Activated effector memory CD4-positive, alpha-beta T cell treated with anti-CD3 and anti-CD28 coated beads, Interleukin-2, amount 50 U/mL, for 16 hours (primary cell): ENCODE measurements around the gene ZNF12.
"Not testable (repeated sequence)": the region's sequence is repeated elsewhere in the genome, so short reads cannot be mapped to it uniquely, and the experiment has no call there.

Experiments
- DNase-seq: peaks from one replicate; pipeline ENCODE4 v3.0.0-alpha.2; 2020

ZNF12 gene

GRCh38 chr7:6706666-6707407 is at the start of gene ZNF12:
Gene ZNF12, minus strand, starts transcription at chr7:6706947. Its CDS starts 1,774 bp downstream, at chr7:6705173.
- peak; percentile 98 for DNase-seq

- not testable (repeated sequence) for DNase-seq
These were observed 47.2 kb upstream of the ZNF12 start, which contains the start of gene RSPH10B2 for GRCh38 chr7:6753964-6754363. Gene RSPH10B2, plus strand, starts transcription at chr7:6754103. Its CDS starts 3,575 bp downstream, at chr7:6757678.

- not testable (repeated sequence) for DNase-seq
These were observed 43.4 kb upstream of the ZNF12 start for GRCh38 chr7:6750173-6750572.

- not testable (repeated sequence) for DNase-seq
These were observed 42.6 kb upstream of the ZNF12 start for GRCh38 chr7:6749335-6749734.

- DNase-seq: not testable (repeated sequence)
These were observed 37.8 kb upstream of the ZNF12 start for GRCh38 chr7:6744410-6745100.

GRCh38 chr7:6738415-6738814 is 31.7 kb upstream of the ZNF12 start:
- not testable (repeated sequence) for DNase-seq

GRCh38 chr7:6730343-6730633 is 23.5 kb upstream of the ZNF12 start:
- no peak for DNase-seq

GRCh38 chr7:6729492-6730342 is 23.0 kb upstream of the ZNF12 start:
- peak; percentile 94 for DNase-seq

GRCh38 chr7:6728893-6729491 is 22.2 kb upstream of the ZNF12 start:
- not testable (repeated sequence) for DNase-seq

GRCh38 chr7:6727663-6728062 is 20.9 kb upstream of the ZNF12 start:
- no peak for DNase-seq

- DNase-seq: not testable (repeated sequence)
These were observed 19.6 kb upstream of the ZNF12 start for GRCh38 chr7:6726341-6726740.

- DNase-seq: no peak
These were observed 18.3 kb upstream of the ZNF12 start for GRCh38 chr7:6725003-6725402.

GRCh38 chr7:6724351-6724750 is 17.6 kb upstream of the ZNF12 start:
- DNase-seq: not testable (repeated sequence)

GRCh38 chr7:6718124-6718523 is 11.4 kb upstream of the ZNF12 start:
- DNase-seq: no peak

- DNase-seq: not testable (repeated sequence)
These were observed 9.2 kb upstream of the ZNF12 start for GRCh38 chr7:6715898-6716297.

- DNase-seq: no peak
These were observed 7.6 kb upstream of the ZNF12 start for GRCh38 chr7:6714360-6714759.

- no peak for DNase-seq
These were observed 3.1 kb upstream of the ZNF12 start for GRCh38 chr7:6709808-6710207.

GRCh38 chr7:6708304-6708703 is 1.6 kb upstream of the ZNF12 start:
- DNase-seq: no peak

- DNase-seq: peak; percentile 75
These were observed 635 bp downstream of the ZNF12 start for GRCh38 chr7:6705959-6706665.

GRCh38 chr7:6701860-6702259 is 4.9 kb downstream of the ZNF12 start:
- DNase-seq: no peak

GRCh38 chr7:6700793-6701192 is 6.0 kb downstream of the ZNF12 start:
- DNase-seq: no peak

GRCh38 chr7:6691609-6692106 is 15.1 kb downstream of the ZNF12 start:
- no peak for DNase-seq
